Ovary (tissue), 3 donors: ENCODE results near the gene AMBP.

ENCODE experiments used
- CTCF ChIP-seq, 3 donors: fragments of 450-650 bp in 2 of 3; fragments of 200-600 bp in 1 of 3; IDR thresholded peaks; one replicate each; pipeline versions ENCODE4 v1.5.1 to v1.8.0; 2016 to 2022; ENCODE audit warnings: antibody characterized with exemption in 3 of 3, mild to moderate bottlenecking in 1 of 3
- EP300 ChIP-seq: sonication (generic); formaldehyde crosslinking; IDR thresholded peaks from one replicate; pipeline ENCODE4 v1.6.1; 2017; ENCODE audit warnings: antibody characterized with exemption
- POLR2A ChIP-seq: fragments of 450-650 bp; IDR thresholded peaks from one replicate; pipeline ENCODE4 v1.6.1; 2017; ENCODE audit warnings: antibody characterized with exemption, mild to moderate bottlenecking, moderate library complexity
- donor health status: DM: no; HTN: no; CAD: no.

- TF ChIP-seq POLR2A (no peak), CTCF (IDR thresholded peaks at IDR 0.05) (no peak), EP300 (no peak)
Measured at GRCh38 chr9:114123031-114123977, 45.2 kb upstream of the AMBP start.
